HG03175 (cell line): ENCODE results near the gene BRD3OS.
"Not testable (repeated sequence)": the region's sequence is repeated elsewhere in the genome, so short reads cannot be mapped to it uniquely, and the experiment has no call there.

Source experiments
- ATAC-seq: cut with Tn5 transposase; IDR thresholded peaks from one replicate; pipeline ENCODE4 v1.9.1; 2021; ENCODE audit warnings: mild to moderate bottlenecking, moderate library complexity; ENCODE audit not compliant: unreplicated experiment

Gene BRD3OS

GRCh38 chr9:134061688-134062371 is 36.5 kb downstream of the BRD3OS start:
- ATAC-seq = no peak

- ATAC-seq = no peak
Observed at GRCh38 chr9:134062461-134063087, 37.3 kb downstream of the BRD3OS start.

- no peak for ATAC-seq
Observed at GRCh38 chr9:134063088-134063570, 37.8 kb downstream of the BRD3OS start.

DNA sequence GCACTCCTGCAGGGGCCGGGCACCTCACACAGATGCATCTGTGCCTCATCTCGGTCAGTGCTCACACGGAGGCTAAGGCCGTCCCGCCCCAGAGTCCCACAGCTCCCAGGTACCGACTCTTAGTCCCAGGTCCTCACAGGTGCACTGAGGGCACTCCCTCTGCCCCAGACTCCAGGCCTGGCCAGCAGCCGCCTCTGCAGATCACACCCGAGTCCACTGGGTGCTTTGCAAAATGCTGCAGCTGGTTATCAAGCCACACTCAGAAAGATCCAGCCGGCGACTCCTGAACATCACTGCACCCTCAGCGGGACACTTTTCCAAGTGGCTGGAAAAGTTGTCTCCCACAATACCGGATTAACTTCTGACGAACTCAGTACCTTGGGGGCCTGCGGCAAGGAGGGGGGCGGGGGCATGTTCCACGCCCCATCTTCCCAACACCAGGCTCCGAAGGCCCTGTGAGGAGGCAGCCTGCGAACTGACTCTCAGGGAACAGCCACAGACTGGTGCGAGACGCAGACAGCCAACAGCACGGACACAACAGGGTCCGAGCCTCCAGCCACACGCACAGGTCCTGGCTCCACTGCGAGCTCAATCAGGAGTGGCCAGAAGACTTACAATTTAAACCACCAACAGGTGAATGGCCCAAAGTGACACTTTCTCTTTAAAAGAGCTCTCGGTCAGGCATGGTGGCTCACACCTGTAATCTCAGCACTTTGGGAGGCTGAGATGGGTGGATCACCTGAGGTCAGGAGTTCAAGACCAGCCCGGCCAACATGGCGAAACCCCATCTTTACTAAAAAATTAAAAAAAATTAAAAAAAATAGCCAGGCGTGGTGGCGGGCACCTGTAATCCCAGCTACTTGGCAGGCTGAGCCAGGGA is 38.5 kb downstream of the BRD3OS start:
- no peak for ATAC-seq

DNA sequence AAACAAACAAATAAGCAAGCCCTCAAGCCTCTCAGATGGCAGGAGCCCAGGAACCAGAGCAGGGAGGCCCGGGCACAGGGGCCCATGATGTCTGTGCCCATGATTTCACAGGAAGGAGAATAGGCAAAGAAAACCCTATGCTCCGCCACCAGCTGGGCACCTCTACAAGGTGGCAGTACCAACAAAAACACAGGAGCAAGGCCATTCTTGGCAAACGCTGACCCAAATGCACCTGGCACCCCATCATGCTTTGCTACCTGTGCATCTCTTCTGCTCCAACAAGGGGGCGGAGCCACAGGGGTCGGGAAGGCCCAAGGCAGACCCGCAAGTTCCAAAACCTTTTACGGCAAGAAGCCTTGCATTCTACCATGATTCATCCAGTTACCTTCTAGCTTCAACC is 39.4 kb downstream of the BRD3OS start:
- no peak for ATAC-seq

- ATAC-seq = peak; percentile 28
Observed at GRCh38 chr9:134065612-134066419, 40.5 kb downstream of the BRD3OS start.

GRCh38 chr9:134066526-134066912 is 41.2 kb downstream of the BRD3OS start:
- ATAC-seq = no peak

DNA sequence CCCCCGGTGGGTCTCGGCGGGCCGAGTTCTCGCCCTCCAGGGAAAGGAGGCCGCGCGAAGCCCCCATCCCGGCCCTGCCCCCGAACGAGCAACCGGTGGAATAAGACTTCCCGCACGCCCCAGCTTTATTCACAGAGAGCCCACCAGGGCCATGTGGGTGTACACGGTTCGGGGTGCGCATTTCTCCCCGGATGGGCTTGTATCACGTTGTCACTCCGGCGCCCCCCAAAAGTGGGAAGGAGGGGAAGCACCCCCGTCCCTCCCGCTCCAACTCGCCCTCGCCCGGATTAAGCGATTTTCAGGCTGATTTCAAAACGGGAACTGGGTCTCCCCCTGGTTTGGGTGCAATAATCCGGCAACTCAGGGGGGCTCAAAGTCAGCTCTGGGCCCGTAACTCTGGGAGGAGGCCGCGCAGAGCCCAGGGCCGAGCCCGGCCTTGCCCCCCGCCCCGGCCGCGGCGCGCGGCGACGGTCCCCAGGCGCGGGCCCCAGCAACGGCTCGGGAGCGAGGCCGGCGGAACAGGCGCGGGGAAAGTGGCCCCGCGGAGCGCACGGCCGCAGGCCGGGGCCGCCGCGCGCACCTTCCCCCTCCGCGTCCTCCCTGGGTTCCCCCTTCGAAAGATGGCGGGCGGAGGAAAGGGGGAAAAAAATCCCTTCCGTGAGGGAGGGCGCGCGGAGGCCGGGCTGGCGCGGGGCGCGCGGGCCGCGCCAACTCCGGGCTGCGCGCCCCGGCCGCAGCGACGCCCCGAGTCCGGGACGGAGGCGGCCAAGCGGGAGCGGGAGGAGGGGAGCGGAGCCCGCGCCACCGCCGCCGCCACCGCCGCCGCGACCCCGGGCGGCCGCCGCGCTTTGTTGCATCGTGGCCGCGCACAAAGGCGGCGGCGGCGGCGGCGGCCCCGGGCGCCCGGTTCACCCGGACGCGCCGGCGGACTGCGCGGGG is 41.9 kb downstream of the BRD3OS start:
- ATAC-seq = peak; percentile 16

DNA sequence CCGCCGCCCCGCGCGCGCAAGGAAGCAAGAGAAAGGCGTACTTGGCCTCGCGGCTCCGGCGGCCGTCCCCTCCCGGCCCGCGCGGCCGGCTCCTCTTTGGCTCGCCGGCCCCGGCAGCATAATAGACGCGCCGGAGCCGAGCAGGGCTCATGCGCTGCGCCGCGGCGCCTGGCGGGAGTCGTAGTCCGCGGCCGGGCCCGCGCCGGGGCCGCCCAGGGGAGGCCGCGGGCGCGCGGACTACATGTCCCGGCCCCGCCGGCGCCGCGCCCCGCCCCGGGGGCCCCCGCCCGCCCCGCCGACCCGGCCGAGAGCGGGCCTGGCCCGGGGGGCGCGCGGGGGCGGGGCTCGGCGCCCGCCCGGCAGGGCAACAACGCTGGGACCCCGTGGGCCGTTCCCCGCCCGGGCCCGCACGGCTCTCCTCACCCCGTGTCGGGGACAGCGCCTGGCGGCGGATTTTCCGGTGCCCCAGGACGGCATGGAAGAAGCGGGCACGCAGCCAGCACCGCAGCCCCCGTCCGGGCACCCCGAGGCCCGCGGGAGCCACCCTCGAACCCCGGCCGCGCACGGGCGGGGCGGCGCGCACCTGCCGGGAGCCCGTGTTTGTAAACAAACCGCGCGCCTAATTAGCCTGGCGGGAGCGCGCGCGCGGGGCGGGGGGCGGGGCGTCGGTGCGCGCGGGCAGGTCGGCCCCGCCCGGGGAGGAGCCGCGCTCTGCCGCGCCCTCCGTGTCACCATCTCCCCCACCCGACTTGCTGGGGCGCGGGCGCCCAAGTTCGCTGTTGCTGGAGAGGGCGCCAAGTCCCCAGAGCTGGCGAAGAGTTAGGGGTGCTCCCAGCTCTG is 42.8 kb downstream of the BRD3OS start, which contains the start of gene BRD3:
BRD3 (minus strand) TSS at position 123 of the 840 bp plus-strand sequence. CDS start 14,549 bp downstream, outside the sequence.
- ATAC-seq = peak; percentile 77

GRCh38 chr9:134068744-134069479 is 43.6 kb downstream of the BRD3OS start:
- ATAC-seq = no peak

- ATAC-seq = no peak
Observed at GRCh38 chr9:134069480-134070399, 44.5 kb downstream of the BRD3OS start.

DNA sequence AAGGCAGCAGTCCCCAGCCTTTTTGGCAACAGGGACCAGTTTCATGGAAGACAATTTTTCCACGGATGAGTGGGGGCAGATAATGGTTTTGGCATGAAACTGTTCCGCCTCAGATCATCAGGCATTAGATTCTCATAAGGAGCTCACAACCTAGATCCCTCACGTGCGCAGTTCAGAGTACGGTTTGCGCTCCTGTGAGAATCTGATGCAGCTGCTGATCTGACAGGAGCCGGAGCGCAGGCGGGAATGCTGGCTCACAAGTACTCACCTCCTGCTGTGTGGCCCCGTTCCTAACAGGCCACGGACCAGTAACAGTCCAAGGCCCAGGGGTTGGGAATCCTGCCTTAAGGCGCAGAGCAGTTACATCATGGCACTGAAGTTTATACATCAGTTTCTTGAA is 45.9 kb downstream of the BRD3OS start:
- ATAC-seq = no peak

DNA sequence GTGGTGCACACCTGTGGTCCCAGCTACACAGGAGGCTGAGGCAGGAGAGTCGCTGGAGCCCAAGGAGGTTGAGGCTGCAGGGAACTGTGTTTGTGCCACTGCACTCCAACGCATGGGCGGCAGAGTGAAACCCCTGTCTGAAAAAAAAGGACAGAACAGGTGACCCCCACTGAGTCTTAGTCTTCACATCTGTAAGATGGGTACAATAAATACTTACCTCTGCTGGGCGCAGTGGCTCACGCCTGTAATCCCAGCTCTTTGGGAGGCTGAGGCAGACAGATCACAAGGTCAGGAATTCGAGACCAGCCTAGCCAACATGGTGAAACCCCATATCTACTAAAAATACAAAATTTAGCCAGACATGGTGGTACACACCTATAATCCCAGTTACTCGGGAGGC is 47.4 kb downstream of the BRD3OS start:
- ATAC-seq = not testable (repeated sequence)

GRCh38 chr9:134073500-134073899 is 48.2 kb downstream of the BRD3OS start:
- ATAC-seq = no peak

DNA sequence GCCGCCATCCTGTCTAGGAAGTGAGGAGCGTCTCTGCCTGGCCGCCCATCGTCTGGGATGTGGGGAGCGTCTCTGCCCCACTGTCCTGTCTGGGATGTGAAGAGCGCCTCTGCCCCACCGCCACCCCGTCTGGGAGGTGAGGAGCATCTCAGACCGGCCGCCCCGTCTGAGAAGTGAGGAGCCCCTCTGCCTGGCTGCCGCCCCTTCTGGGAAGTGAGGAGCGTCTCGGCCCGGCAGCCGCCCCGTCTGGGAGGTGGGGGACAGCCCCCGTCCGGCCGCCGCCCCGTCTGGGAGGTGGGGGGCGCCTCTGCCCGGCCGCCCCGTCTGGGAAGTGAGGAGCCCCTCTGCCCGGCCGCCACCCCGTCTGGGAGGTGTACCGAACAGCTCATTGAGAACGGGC is 50.4 kb downstream of the BRD3OS start:
- not testable (repeated sequence) for ATAC-seq

GRCh38 chr9:134076644-134077043 is 51.4 kb downstream of the BRD3OS start:
- ATAC-seq = no peak
